Fibroblast of lung (primary cell): ENCODE data around the gene HOXB6.

Experiments used
- CTCF ChIP-seq, 2 donors: IDR thresholded peaks in 1 of 2; conservative IDR thresholded peaks in 1 of 2; 1 replicate in 1 of 2; 2 replicates in 1 of 2; pipeline ENCODE4 v1.5.1; 2011 to 2012; ENCODE audit warnings: low read length in 2 of 2, control low read depth in 1 of 2, inconsistent platforms in 1 of 2, low read depth in 1 of 2, mild to moderate bottlenecking in 1 of 2
- EZH2 ChIP-seq: IDR thresholded peaks from 2 replicates; pipeline ENCODE4 v1.5.1; 2012; ENCODE audit warnings: low read length, control low read depth, mild to moderate bottlenecking; ENCODE audit errors: missing control alignments

GRCh38 chr17:48552466-48553189, 52.2 kb downstream of the HOXB6 start:
- peak in 1 of 2 donors; percentile 15 for TF ChIP-seq CTCF (conservative IDR thresholded peaks at IDR 0.05 in 1 of 2, IDR thresholded peaks at IDR 0.05 in 1 of 2; ENCODE audit: low read depth in 1 of 2, low read length in 2 of 2)
- TF ChIP-seq EZH2 = no peak
